GM23248 (cell line): ENCODE results near the gene POFUT2. TPM values are rescaled to one million over a fixed set of nuclear protein-coding genes. Genes with fewer than 3 reads are reported as not detected.

Experiments
- DNase-seq: peaks from one replicate; pipeline ENCODE4 v3.0.0-alpha.2; 2015
- H2AFZ ChIP-seq: fragments of 200-600 bp; sonication (generic); 2 replicates; pipeline ENCODE4 v1.6.1; 2016; ENCODE audit warnings: antibody characterized with exemption
- H3F3A ChIP-seq: fragments of 200-600 bp; sonication (generic); 2 replicates; pipeline ENCODE4 v1.6.1; 2016; ENCODE audit warnings: mild to moderate bottlenecking, antibody characterized with exemption, mixed run types; ENCODE audit not compliant: insufficient read depth
- H3K27ac ChIP-seq: fragments of 200-600 bp; sonication (generic); 2 replicates; pipeline ENCODE4 v1.5.1; 2016; ENCODE audit warnings: mild to moderate bottlenecking
- H3K27me3 ChIP-seq: fragments of 200-600 bp; sonication (generic); replicated peaks from 2 replicates; pipeline ENCODE4 v1.6.1; 2016; ENCODE audit warnings: mild to moderate bottlenecking; ENCODE audit not compliant: insufficient read depth
- H3K36me3 ChIP-seq: fragments of 200-600 bp; sonication (generic); 2 replicates; pipeline ENCODE4 v1.6.1; 2016; ENCODE audit warnings: low read depth, mild to moderate bottlenecking
- H3K4me1 ChIP-seq: fragments of 200-600 bp; sonication (generic); 2 replicates; pipeline ENCODE4 v1.6.1; 2016; ENCODE audit warnings: mild to moderate bottlenecking; ENCODE audit not compliant: insufficient read depth
- H3K4me2 ChIP-seq: fragments of 200-600 bp; sonication (generic); one replicate; pipeline ENCODE4 v1.6.1; 2016; ENCODE audit warnings: mild to moderate bottlenecking; ENCODE audit not compliant: unreplicated experiment
- H3K4me3 ChIP-seq: fragments of 200-600 bp; sonication (generic); 2 replicates; pipeline ENCODE4 v1.5.1; 2016; ENCODE audit warnings: mild to moderate bottlenecking
- H3K79me2 ChIP-seq: fragments of 200-600 bp; sonication (generic); 2 replicates; pipeline ENCODE4 v1.6.1; 2016; ENCODE audit warnings: mild to moderate bottlenecking; ENCODE audit not compliant: insufficient read depth
- H3K9ac ChIP-seq: fragments of 200-600 bp; sonication (generic); 2 replicates; pipeline ENCODE4 v1.6.1; 2016; ENCODE audit warnings: mild to moderate bottlenecking
- H3K9me2 ChIP-seq: fragments of 200-600 bp; sonication (generic); 2 replicates; pipeline ENCODE4 v1.6.1; 2016; ENCODE audit warnings: mixed run types, mild to moderate bottlenecking, moderate library complexity; ENCODE audit not compliant: insufficient read depth
- H3K9me3 ChIP-seq: fragments of 200-600 bp; sonication (generic); one replicate; pipeline ENCODE4 v1.6.1; 2017; ENCODE audit warnings: low read depth
- H4K20me1 ChIP-seq: fragments of 200-600 bp; sonication (generic); 2 replicates; pipeline ENCODE4 v1.6.0; 2016; ENCODE audit not compliant: insufficient read depth
- EZH2 ChIP-seq: fragments of 200-600 bp; sonication (generic); IDR thresholded peaks from 2 replicates; pipeline ENCODE4 v1.6.1; 2018; ENCODE audit warnings: antibody characterized with exemption, mild to moderate bottlenecking; ENCODE audit not compliant: insufficient read depth, poor library complexity, severe bottlenecking
- EZH2phosphoT487 ChIP-seq: fragments of 200-600 bp; sonication (generic); IDR thresholded peaks from 2 replicates; pipeline ENCODE4 v1.6.1; 2018; ENCODE audit warnings: antibody characterized with exemption, moderate library complexity, mild to moderate bottlenecking, low read depth; ENCODE audit not compliant: insufficient read depth
- WGBS, 2 experiments: methylation state at CpG; one replicate each; pipeline ENCODE4 v1.1.6; 2015 to 2017; ENCODE audit warnings: low lambda C conversion rate in 2 of 2, low coverage in 1 of 2; ENCODE audit errors: missing lambda C conversion rate in 2 of 2; 5-methylcytosine and 5-hydroxymethylcytosine counted together
- in situ Hi-C: fragments of 300-500 bp; cut with MboI; formaldehyde crosslinking; loops from 2 replicates; pipeline ENCODE4 v1.15.0; 2020
- polyA plus RNA-seq: library from polyadenylated mRNA; unstranded; fragments of >200 nt; fragmentation: Nextera tagmentation; extraction: Ambion mirVana; gene quantifications from 2 replicates; pipeline ENCODE4 v1.2.1, GENCODE V29; 2016
- total RNA-seq: library from RNA; depleted of rRNA; stranded (reverse); fragments of >200 nt; shearing (Covaris generic); gene quantifications from 2 replicates; pipeline ENCODE4 v1.2.3, GENCODE V29; 2014

The POFUT2 gene
- total and polyA plus RNA-seq, 2 experiments from 2014 or later: 30.1 to 48.2 TPM

DNA sequence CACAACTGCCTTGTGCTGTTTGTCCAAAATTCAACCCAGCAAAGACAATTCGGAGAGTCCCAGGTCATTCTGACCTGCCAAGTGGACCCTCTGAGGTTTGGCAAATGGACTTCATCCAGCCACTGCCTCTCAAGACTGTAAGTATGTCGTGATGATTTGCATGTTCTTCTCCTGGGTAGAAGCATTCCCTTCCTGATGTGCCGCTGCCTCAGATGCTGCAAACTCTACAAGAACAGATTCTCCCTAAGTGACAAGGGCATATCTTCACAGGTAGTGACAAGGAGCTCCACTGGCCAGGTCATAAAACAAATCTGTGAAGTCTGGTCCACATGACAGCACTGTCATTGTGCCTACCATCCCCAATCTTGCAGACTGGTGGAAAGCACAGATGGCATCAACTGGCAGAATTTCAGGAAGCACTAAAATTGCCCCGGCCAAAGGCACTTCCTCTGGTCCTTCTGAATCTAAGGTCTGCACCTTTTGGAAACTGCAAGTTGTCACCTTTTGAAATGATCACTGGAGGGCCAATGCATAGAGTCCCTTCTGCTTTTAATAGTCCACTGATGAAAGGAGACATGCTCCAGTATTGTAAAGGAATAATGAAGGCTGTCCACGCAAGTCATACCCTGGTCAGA, 27.4 kb downstream of the POFUT2 start:
- H4K20me1 ChIP-seq: no peaks in the 10 kb centered on the region
- no peaks in the 10 kb centered on the region for H3K9me3 ChIP-seq
- H3K9me2 ChIP-seq: no peaks in the 10 kb centered on the region
- 75 to 80% methylated on average over 5 of the region's 5 CpGs for WGBS, 2 experiments
- H3K79me2 ChIP-seq: no peaks in the 10 kb centered on the region
- no peak for DNase-seq
- no peak overlapping the region for H3K27ac ChIP-seq
- no peak overlapping the region for H3K4me2 ChIP-seq
- peaks cover 11% of the 10 kb centered on the region for H3K36me3 ChIP-seq
- no peaks in the 10 kb centered on the region for H3F3A ChIP-seq
- TF ChIP-seq EZH2phosphoT487: no peak
- no peak for TF ChIP-seq EZH2
- no peaks in the 10 kb centered on the region for H3K4me1 ChIP-seq
- H3K9ac ChIP-seq: no peak overlapping the region
- H3K27me3 ChIP-seq: 0 out of 2 replicates have a peak, but pooled peaks cover 11% of the 10 kb centered on the region
- in situ Hi-C loops: no loop called here
- H3K4me3 ChIP-seq: no peak overlapping the region
- H2AFZ ChIP-seq: no peak overlapping the region

DNA sequence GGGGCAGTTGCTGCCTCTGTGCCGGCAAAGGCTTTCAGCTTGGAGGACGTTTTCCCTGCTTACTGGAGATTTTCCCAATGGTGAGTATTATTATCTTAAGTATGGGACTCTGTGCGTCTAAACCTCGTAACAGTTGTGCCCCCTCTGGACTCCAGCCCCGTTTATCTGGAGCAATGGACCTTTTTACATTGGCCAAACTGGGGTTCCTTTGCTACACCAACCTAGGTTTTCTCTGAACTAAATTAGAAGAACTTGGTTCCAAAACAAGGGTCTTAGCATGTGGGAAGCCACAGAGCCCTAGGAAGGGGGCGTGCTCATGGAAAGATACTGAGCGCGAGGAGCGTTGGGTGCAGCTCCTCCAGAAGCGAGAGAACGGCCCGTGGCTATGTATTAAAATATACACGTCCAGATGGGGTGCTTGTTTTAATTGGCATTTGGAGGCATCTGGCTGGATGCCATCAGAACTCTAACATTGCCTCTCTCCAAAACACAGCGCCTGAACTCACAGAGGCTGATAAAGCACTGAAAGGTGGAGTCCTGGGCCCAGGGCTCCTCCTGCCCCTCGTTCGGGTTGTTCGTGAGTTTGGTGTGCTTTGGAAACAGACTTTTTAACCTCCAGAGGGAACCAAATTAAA, 28.4 kb downstream of the POFUT2 start:
- H3F3A ChIP-seq: no peaks in the 10 kb centered on the region
- DNase-seq: no peak
- no peak overlapping the region for H3K4me2 ChIP-seq
- in situ Hi-C loops: no loop called here
- no peaks in the 10 kb centered on the region for H3K9me3 ChIP-seq
- H3K79me2 ChIP-seq: no peaks in the 10 kb centered on the region
- TF ChIP-seq EZH2phosphoT487: no peak
- TF ChIP-seq EZH2: no peak
- WGBS, 2 experiments: 59% methylated on average over 17 of the region's 17 CpGs
- H3K27me3 ChIP-seq: peaks cover 15% of the 10 kb centered on the region; the same call in 1 of the 2 replicates
- peaks cover 11% of the 10 kb centered on the region for H3K36me3 ChIP-seq
- H3K4me1 ChIP-seq: no peaks in the 10 kb centered on the region
- H4K20me1 ChIP-seq: no peaks in the 10 kb centered on the region
- H3K9ac ChIP-seq: no peak overlapping the region
- no peak overlapping the region for H3K27ac ChIP-seq
- no peak overlapping the region for H3K4me3 ChIP-seq
- H2AFZ ChIP-seq: no peak overlapping the region
- H3K9me2 ChIP-seq: no peaks in the 10 kb centered on the region

DNA sequence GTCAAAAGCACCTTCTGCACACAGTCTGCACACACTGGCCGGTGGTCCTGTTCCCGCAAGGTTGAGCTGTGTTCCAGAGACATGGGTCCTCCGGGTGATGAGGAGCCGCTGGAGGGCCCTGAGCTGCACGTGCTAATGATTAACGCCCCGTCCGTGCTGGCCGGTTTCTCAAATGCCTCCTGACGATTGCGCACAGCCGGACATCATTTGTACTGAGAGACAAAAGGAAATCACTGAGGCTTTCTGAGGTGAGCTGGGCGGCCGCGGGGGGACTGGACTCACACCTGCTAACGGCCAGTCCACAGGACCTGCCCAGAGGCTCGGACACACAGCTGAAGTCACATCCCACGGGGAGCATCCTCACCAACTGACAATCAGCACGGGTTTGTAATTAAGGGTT, 29.2 kb downstream of the POFUT2 start:
- Histone ChIP-seq H3K4me2 (no peak overlapping the region), H3K9ac (no peak overlapping the region), H3K27me3 (peaks cover 16% of the 10 kb centered on the region; the same call in 1 of the 2 replicates), H3K27ac (no peak overlapping the region), H2AFZ (no peak overlapping the region), H3K9me2 (no peaks in the 10 kb centered on the region), H3K4me3 (no peak overlapping the region), H4K20me1 (no peaks in the 10 kb centered on the region), H3K9me3 (no peaks in the 10 kb centered on the region), H3K36me3 (0 out of 2 replicates have a peak, but pooled peaks cover 2% of the 10 kb centered on the region), H3K79me2 (no peaks in the 10 kb centered on the region), H3K4me1 (peaks cover 1% of the 10 kb centered on the region; the same call in 1 of the 2 replicates), H3F3A (no peaks in the 10 kb centered on the region)
- TF ChIP-seq EZH2 (no peak), EZH2phosphoT487 (no peak)
- in situ Hi-C loops: no loop called here
- DNase-seq: no peak
- WGBS, 2 experiments: 55 to 60% methylated on average over 19 of the region's 19 CpGs

DNA sequence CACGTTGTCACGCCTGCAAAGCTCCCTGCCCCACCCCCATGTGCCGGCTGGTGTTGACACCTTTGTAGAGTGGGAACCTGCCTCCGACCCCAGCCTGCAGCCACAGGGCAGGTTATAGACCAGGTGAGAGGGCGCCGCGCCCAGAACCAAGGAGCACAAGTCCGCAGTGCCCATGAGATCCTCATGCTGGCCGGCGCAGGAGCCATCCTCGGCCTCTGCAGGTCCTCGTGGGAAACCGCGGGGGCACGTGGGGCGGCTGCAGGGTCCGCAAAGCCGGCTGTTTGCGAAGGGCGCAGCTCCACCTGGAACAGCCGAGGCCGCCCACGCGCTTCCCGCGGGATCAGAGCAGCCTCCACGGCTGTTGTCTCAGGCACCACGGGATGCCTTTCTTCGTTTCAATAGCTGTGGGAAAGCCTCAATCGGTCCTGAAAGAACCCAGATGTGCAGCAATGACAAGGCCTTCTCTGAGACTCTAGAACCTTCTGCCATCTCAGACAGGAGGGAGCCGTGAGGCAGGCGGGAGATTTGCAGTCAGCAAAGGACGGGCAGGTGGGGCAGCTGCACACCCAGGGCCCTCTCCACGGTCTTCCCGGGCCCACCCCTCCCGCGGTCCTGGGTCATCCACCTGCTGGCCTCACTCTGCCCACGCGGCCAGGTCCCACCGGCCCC, 29.9 kb downstream of the POFUT2 start:
- no peak for DNase-seq
- H3K79me2 ChIP-seq: no peaks in the 10 kb centered on the region
- no peak overlapping the region for H2AFZ ChIP-seq
- no peak overlapping the region for H3K27ac ChIP-seq
- H3K9me2 ChIP-seq: no peaks in the 10 kb centered on the region
- H3K4me2 ChIP-seq: no peak overlapping the region
- H4K20me1 ChIP-seq: no peaks in the 10 kb centered on the region
- H3K4me1 ChIP-seq: peaks cover 5% of the 10 kb centered on the region
- H3K27me3 ChIP-seq: peaks cover 16% of the 10 kb centered on the region; the same call in 1 of the 2 replicates
- in situ Hi-C loops: no loop called here
- no peak overlapping the region for H3K9ac ChIP-seq
- H3K4me3 ChIP-seq: no peak overlapping the region
- no peaks in the 10 kb centered on the region for H3K9me3 ChIP-seq
- H3K36me3 ChIP-seq: no peaks in the 10 kb centered on the region
- TF ChIP-seq EZH2phosphoT487 (no peak), EZH2 (no peak)
- H3F3A ChIP-seq: no peaks in the 10 kb centered on the region
- WGBS, 2 experiments: 70 to 71% methylated on average over 39 to 40 of the region's 40 CpGs
